K562 (cell line): Measurements from ENCODE around the gene RUNX1. TPM values are rescaled to one million over a fixed set of nuclear protein-coding genes. Genes with fewer than 3 reads are reported as not detected.
A peak's percentile ranks its signal among the peaks of the same experiment; 100 is the strongest.

ENCODE experiments used
- CTBP1 ChIP-seq: fragments of 450-650 bp; IDR thresholded peaks from 2 replicates; pipeline ENCODE4 v1.6.1; 2016; ENCODE audit warnings: borderline replicate concordance
- ELF1 ChIP-seq: fragments of 200-800 bp; sonication (Bioruptor generic); IDR thresholded peaks from 2 replicates; pipeline ENCODE4 v1.6.1; 2016; ENCODE audit warnings: missing genetic modification characterization, missing compliant biosample characterization
- FOSL1 ChIP-seq: fragments of 200-800 bp; sonication (Bioruptor generic); conservative IDR thresholded peaks from 2 replicates; pipeline ENCODE4 v1.6.1; 2016; ENCODE audit warnings: missing genetic modification characterization, missing compliant biosample characterization
- GABPB1 ChIP-seq: sonication (generic); formaldehyde crosslinking; IDR thresholded peaks from 2 replicates; pipeline ENCODE4 v1.8.0; 2022; ENCODE audit warnings: mild to moderate bottlenecking, missing genetic modification reagents
- KLF16 ChIP-seq: IDR thresholded peaks from 2 replicates; pipeline ENCODE4 v1.6.1; 2016; ENCODE audit warnings: antibody characterized with exemption
- LCOR ChIP-seq: sonication (generic); formaldehyde crosslinking; IDR thresholded peaks from 2 replicates; pipeline ENCODE4 v1.8.0; 2022; ENCODE audit warnings: mild to moderate bottlenecking, missing genetic modification reagents
- MAZ ChIP-seq, 2 experiments: fragments of 450-650 bp in 1 of 2; sonication (generic) in 1 of 2; formaldehyde crosslinking; IDR thresholded peaks in 1 of 2; conservative IDR thresholded peaks in 1 of 2; 2 replicates each; pipeline versions ENCODE4 v1.4.0 to v1.5.0; 2020; ENCODE audit warnings: mild to moderate bottlenecking in 1 of 2, missing genetic modification reagents in 1 of 2
- NFE2 ChIP-seq: IDR thresholded peaks from 2 replicates; pipeline ENCODE4 v1.6.1; 2014; ENCODE audit warnings: antibody characterized with exemption, low read depth
- NR1H2 ChIP-seq: sonication (generic); formaldehyde crosslinking; IDR thresholded peaks from 2 replicates; pipeline ENCODE4 v1.4.0; 2020; ENCODE audit warnings: mild to moderate bottlenecking, missing genetic modification reagents
- PBX2 ChIP-seq, 2 experiments: IDR thresholded peaks in 1 of 2; conservative IDR thresholded peaks in 1 of 2; 2 replicates each; pipeline ENCODE4 v1.6.1; 2016; ENCODE audit warnings: low read depth in 2 of 2, mild to moderate bottlenecking in 1 of 2, missing compliant biosample characterization in 1 of 2, missing genetic modification characterization in 1 of 2, moderate library complexity in 1 of 2
- POLR2B ChIP-seq: fragments of 450-650 bp; IDR thresholded peaks from 2 replicates; pipeline ENCODE4 v1.6.1; 2018; ENCODE audit warnings: low read depth; ENCODE audit not compliant: partially characterized antibody
- POLR3G ChIP-seq: IDR thresholded peaks from 2 replicates; pipeline ENCODE4 v1.6.1; 2011; ENCODE audit not compliant: insufficient read length, insufficient replicate concordance; ENCODE audit errors: extremely low read depth
- RAD21 ChIP-seq, 2 experiments: fragments of 250-450 bp in 1 of 2; fragments of 450-650 bp in 1 of 2; sonication (Bioruptor Pico) in 1 of 2; formaldehyde crosslinking in 1 of 2; IDR thresholded peaks in 1 of 2; conservative IDR thresholded peaks in 1 of 2; 2 replicates each; pipeline versions ENCODE4 v1.4.0 to v1.8.0; 2020 to 2022; ENCODE audit warnings: mild to moderate bottlenecking in 2 of 2, moderate library complexity in 1 of 2
- SMARCA4 ChIP-seq: fragments of 450-650 bp; IDR thresholded peaks from 2 replicates; pipeline ENCODE4 v1.6.1; 2016
- SOX6 ChIP-seq: fragments of 450-650 bp; IDR thresholded peaks from 2 replicates; pipeline ENCODE4 v1.6.1; 2014; ENCODE audit warnings: mild to moderate bottlenecking
- SPI1 ChIP-seq: IDR thresholded peaks from 2 replicates; pipeline ENCODE4 v1.6.1; 2011; ENCODE audit warnings: low read depth, low read length, control low read depth, borderline replicate concordance
- ZNF316 ChIP-seq: fragments of 450-650 bp; IDR thresholded peaks from 2 replicates; pipeline ENCODE4 v1.6.1; 2016
- ZZZ3 ChIP-seq: fragments of 450-650 bp; IDR thresholded peaks from 2 replicates; pipeline ENCODE4 v1.6.1; 2016; ENCODE audit warnings: antibody characterized with exemption, mild to moderate bottlenecking, moderate library complexity
- polyA plus RNA-seq, 8 experiments: library from polyadenylated mRNA; depleted of rRNA in 4 of 8; stranded (reverse) in 5 of 8; unstranded in 3 of 8; fragments of >200 nt; fragmentation: Nextera tagmentation in 2 of 8; fragmentation: Illumina TruSeq in 1 of 8; extraction: Ambion mirVana in 2 of 8; extraction: Trizol in 1 of 8; gene quantifications; 2 replicates each; pipeline versions ENCODE4 v1.2.1 to v1.2.3, GENCODE V29; 2011 to 2014; ENCODE audit warnings: inconsistent platforms in 1 of 8, missing spikeins in 1 of 8
- total RNA-seq, 7 experiments: library from RNA; depleted of rRNA in 6 of 7; stranded (reverse); fragments of >200 nt in 6 of 7; fragmentation: Illumina TruSeq in 2 of 7; extraction: Trizol in 2 of 7; gene quantifications; 2 replicates each; pipeline versions ENCODE4 v1.2.1 to v1.2.3, GENCODE V29; 2011 to 2021; ENCODE audit warnings: low replicate concordance in 1 of 7
- TF ChIP-seq, protein P1 (sequence below), 2 experiments: fragments of 150-350 bp in 1 of 2; IDR thresholded peaks; 2 replicates each; pipeline ENCODE4 v1.6.1; 2012 to 2016; ENCODE audit warnings: low read depth in 2 of 2, low read length in 2 of 2, mild to moderate bottlenecking in 1 of 2, moderate library complexity in 1 of 2
- TF ChIP-seq, protein P2 (sequence below): sonication (generic); formaldehyde crosslinking; IDR thresholded peaks from 2 replicates; pipeline ENCODE4 v1.8.1; 2022; ENCODE audit warnings: missing genetic modification reagents

Gene RUNX1
- total and polyA plus RNA-seq, 9 of the 15 experiments (the other 6 are each of a cell fraction or from before 2014, with no cell fraction given) = 2.2 to 68.6 (median 17.8) TPM

GRCh38 chr21:34745557-34746255 lies 303.4 kb downstream of the RUNX1 start (continued):
- TF ChIP-seq PBX2 (CRISPR knock-in tag; IDR thresholded peaks at IDR 0.05; ENCODE audit: low read depth) = no peak
- peak; percentile 34; the same call in 1 of the 2 replicates for TF ChIP-seq PBX2 (tag; conservative IDR thresholded peaks at IDR 0.05; ENCODE audit: low read depth)
- TF ChIP-seq CTBP1 = peak; percentile 81
- no peak for TF ChIP-seq ZZZ3
- peak; percentile 91 for TF ChIP-seq ELF1 (tag)
- TF ChIP-seq SPI1 = peak; percentile 98
- TF ChIP-seq, protein P1, sequence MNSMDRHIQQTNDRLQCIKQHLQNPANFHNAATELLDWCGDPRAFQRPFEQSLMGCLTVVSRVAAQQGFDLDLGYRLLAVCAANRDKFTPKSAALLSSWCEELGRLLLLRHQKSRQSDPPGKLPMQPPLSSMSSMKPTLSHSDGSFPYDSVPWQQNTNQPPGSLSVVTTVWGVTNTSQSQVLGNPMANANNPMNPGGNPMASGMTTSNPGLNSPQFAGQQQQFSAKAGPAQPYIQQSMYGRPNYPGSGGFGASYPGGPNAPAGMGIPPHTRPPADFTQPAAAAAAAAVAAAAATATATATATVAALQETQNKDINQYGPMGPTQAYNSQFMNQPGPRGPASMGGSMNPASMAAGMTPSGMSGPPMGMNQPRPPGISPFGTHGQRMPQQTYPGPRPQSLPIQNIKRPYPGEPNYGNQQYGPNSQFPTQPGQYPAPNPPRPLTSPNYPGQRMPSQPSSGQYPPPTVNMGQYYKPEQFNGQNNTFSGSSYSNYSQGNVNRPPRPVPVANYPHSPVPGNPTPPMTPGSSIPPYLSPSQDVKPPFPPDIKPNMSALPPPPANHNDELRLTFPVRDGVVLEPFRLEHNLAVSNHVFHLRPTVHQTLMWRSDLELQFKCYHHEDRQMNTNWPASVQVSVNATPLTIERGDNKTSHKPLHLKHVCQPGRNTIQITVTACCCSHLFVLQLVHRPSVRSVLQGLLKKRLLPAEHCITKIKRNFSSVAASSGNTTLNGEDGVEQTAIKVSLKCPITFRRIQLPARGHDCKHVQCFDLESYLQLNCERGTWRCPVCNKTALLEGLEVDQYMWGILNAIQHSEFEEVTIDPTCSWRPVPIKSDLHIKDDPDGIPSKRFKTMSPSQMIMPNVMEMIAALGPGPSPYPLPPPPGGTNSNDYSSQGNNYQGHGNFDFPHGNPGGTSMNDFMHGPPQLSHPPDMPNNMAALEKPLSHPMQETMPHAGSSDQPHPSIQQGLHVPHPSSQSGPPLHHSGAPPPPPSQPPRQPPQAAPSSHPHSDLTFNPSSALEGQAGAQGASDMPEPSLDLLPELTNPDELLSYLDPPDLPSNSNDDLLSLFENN (IDR thresholded peaks at IDR 0.05; ENCODE audit: low read depth in 2 of 2, low read length in 2 of 2) = no peak
- peak; percentile 99 for TF ChIP-seq RAD21 (CRISPR knock-in tag; conservative IDR thresholded peaks at IDR 0.05 in 1 of 2, IDR thresholded peaks at IDR 0.05 in 1 of 2)
- 0 out of 2 replicates have a peak, but pooled peaks have one; percentile 16 for TF ChIP-seq ZNF316
- TF ChIP-seq POLR3G = no peak
- no peak for TF ChIP-seq NR1H2
- TF ChIP-seq LCOR = peak; percentile 98
- TF ChIP-seq KLF16 = peak; percentile 72
- TF ChIP-seq MAZ (CRISPR knock-in tag; conservative IDR thresholded peaks at IDR 0.05 in 1 of 2, IDR thresholded peaks at IDR 0.05 in 1 of 2) = peak; percentile 30 to 68; a peak in 2 of 4 replicates
- 0 out of 2 replicates have a peak, but pooled peaks have one; percentile 5 for TF ChIP-seq NFE2
- 0 out of 2 replicates have a peak, but pooled peaks have one; percentile 54 for TF ChIP-seq SOX6
- TF ChIP-seq, protein P2, sequence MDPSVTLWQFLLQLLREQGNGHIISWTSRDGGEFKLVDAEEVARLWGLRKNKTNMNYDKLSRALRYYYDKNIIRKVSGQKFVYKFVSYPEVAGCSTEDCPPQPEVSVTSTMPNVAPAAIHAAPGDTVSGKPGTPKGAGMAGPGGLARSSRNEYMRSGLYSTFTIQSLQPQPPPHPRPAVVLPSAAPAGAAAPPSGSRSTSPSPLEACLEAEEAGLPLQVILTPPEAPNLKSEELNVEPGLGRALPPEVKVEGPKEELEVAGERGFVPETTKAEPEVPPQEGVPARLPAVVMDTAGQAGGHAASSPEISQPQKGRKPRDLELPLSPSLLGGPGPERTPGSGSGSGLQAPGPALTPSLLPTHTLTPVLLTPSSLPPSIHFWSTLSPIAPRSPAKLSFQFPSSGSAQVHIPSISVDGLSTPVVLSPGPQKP (CRISPR knock-in tag) = no peak
- 0 out of 2 replicates have a peak, but pooled peaks have one; percentile 20 for TF ChIP-seq SMARCA4
- peak; percentile 34; the same call in 1 of the 2 replicates for TF ChIP-seq FOSL1
- no peak for TF ChIP-seq POLR2B
- TF ChIP-seq GABPB1 (CRISPR knock-in tag) = peak; percentile 74
